ENCODE results near the gene B3GNT7. TPM values are rescaled to one million over a fixed set of nuclear protein-coding genes. Genes with fewer than 3 reads are reported as not detected.

B3GNT7 gene
- total RNA-seq, 1 experiment from 2014 or later, result 6.1 TPM

GRCh38 chr2:231351648-231352047 lies 43.9 kb upstream of the B3GNT7 start (continued):
- TF ChIP-seq, protein P1, sequence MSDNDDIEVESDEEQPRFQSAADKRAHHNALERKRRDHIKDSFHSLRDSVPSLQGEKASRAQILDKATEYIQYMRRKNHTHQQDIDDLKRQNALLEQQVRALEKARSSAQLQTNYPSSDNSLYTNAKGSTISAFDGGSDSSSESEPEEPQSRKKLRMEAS (IDR thresholded peaks at IDR 0.05), result no peak
- TF ChIP-seq ELF1 (IDR thresholded peaks at IDR 0.05; ENCODE audit: borderline replicate concordance, low read depth) (no peak), POLR2A (IDR thresholded peaks at IDR 0.05; ENCODE audit: borderline replicate concordance, extremely low read depth, insufficient read depth, insufficient read length) (no peak), EZH2phosphoT487 (IDR thresholded peaks at IDR 0.05; ENCODE audit: borderline replicate concordance) (no peak)

DNA sequence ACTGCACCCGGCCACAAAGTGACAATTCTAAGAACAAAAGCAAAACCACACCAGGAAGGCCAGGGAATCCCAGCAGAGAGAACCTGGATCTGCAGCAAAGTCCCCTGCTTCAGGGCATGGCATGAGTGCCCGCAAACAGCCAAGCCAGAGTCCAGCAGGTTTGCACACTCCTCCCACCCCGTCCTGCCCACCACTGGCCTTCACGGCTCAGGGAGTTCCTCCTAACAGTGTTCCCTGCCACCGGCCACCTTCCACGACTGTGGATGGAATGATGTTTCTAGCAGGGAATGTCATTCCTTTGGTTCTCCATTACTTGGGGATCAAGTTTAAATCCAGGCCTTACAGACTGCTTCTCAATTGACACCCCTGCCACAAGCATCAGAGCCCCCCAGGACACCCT lies 42.0 kb upstream of the B3GNT7 start:
- intact Hi-C loops (cut with micrococcal nuclease), result no loop called here
- Histone ChIP-seq H2AFZ (ENCODE audit: low read depth, low read length, poor library complexity, severe bottlenecking) (no peak overlapping the region), H3K9ac (ENCODE audit: low read length) (no peak overlapping the region), H3K9me3 (ENCODE audit: control insufficient read depth in 1 of 2, insufficient read depth in 1 of 2, low read depth in 1 of 2, low read length in 2 of 2) (no peaks in the 10 kb centered on the region), H3K9me2 (ENCODE audit: insufficient read depth) (no peaks in the 10 kb centered on the region; the same call in 1 of the 2 replicates), H3K4me3 (replicated peaks in 1 of 2; ENCODE audit: low read depth in 1 of 2, low read length in 2 of 2) (no peak overlapping the region), H3K27ac (ENCODE audit: low read depth, low read length) (no peak overlapping the region), H3K4me1 (ENCODE audit: control insufficient read depth in 1 of 2, insufficient read depth in 2 of 2, low read length in 2 of 2) (no peaks in the 10 kb centered on the region), H3K4me2 (ENCODE audit: low read length) (no peak overlapping the region), H3K27me3 (ENCODE audit: insufficient read depth, low read length) (no peaks in the 10 kb centered on the region), H4K20me1 (ENCODE audit: insufficient read depth) (no peaks in the 10 kb centered on the region), H3K36me3 (ENCODE audit: control insufficient read depth in 1 of 2, insufficient read depth in 2 of 2, low read length in 2 of 2) (no peaks in the 10 kb centered on the region), H3K79me2 (ENCODE audit: insufficient read depth, low read length) (no peaks in the 10 kb centered on the region)
- POLR2A ChIA-PET, result no interaction called here
- CTCF ChIA-PET, result no interaction called here
- no TSS peak for BruUV-seq (replicated peaks)
- no peak for DNase-seq (ENCODE audit: low read depth, low spot score)
- RAD21 ChIA-PET (ENCODE audit: low non-redundant PET in 1 of 2, low total read pairs in 2 of 2, uncharacterized antibody in 2 of 2, unreplicated experiment in 2 of 2), result no interaction called here
- TF ChIP-seq FOSL1 (IDR thresholded peaks at IDR 0.05; ENCODE audit: low read depth) (no peak), EZH2 (IDR thresholded peaks at IDR 0.05) (no peak), CBX3 (IDR thresholded peaks at IDR 0.05; ENCODE audit: low read depth) (no peak), YY1 (IDR thresholded peaks at IDR 0.05; ENCODE audit: extremely low read depth, insufficient replicate concordance, low read depth, low read length) (no peak), TCF7L2 (IDR thresholded peaks at IDR 0.05; ENCODE audit: borderline replicate concordance, extremely low read depth, insufficient read depth, insufficient read length) (no peak), SP1 (IDR thresholded peaks at IDR 0.05; ENCODE audit: low read depth) (no peak), ZNF274 (IDR thresholded peaks at IDR 0.05; ENCODE audit: low read depth, low read length) (no peak), SIN3A (IDR thresholded peaks at IDR 0.05; ENCODE audit: low read depth) (no peak)
- TF ChIP-seq, protein P2, sequence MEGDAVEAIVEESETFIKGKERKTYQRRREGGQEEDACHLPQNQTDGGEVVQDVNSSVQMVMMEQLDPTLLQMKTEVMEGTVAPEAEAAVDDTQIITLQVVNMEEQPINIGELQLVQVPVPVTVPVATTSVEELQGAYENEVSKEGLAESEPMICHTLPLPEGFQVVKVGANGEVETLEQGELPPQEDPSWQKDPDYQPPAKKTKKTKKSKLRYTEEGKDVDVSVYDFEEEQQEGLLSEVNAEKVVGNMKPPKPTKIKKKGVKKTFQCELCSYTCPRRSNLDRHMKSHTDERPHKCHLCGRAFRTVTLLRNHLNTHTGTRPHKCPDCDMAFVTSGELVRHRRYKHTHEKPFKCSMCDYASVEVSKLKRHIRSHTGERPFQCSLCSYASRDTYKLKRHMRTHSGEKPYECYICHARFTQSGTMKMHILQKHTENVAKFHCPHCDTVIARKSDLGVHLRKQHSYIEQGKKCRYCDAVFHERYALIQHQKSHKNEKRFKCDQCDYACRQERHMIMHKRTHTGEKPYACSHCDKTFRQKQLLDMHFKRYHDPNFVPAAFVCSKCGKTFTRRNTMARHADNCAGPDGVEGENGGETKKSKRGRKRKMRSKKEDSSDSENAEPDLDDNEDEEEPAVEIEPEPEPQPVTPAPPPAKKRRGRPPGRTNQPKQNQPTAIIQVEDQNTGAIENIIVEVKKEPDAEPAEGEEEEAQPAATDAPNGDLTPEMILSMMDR (IDR thresholded peaks at IDR 0.05 in 2 of 3, conservative IDR thresholded peaks at IDR 0.05 in 1 of 3; ENCODE audit: borderline replicate concordance in 1 of 3, insufficient read depth in 1 of 3, low read depth in 2 of 3, low read length in 2 of 3), result no peak
- TF ChIP-seq, protein P1 (IDR thresholded peaks at IDR 0.05), result no peak
- ATAC-seq, result no peak
